Parathyroid adenoma (tissue), 2 donors: ENCODE data around the gene TNRC6C.

Source experiments
- H2AFZ ChIP-seq: fragments of 300-600 bp; sonication (generic); one replicate; pipeline ENCODE4 v1.7.0; 2017; ENCODE audit warnings: antibody characterized with exemption, mild to moderate bottlenecking
- H3K27ac ChIP-seq: fragments of 300-600 bp; sonication (generic); one replicate; pipeline ENCODE4 v1.7.0; 2017
- H3K27me3 ChIP-seq: fragments of 300-600 bp; sonication (generic); one replicate; pipeline ENCODE4 v1.7.0; 2017; ENCODE audit warnings: low read length; ENCODE audit not compliant: control insufficient read depth, insufficient read depth
- H3K36me3 ChIP-seq: fragments of 300-600 bp; sonication (generic); one replicate; pipeline ENCODE4 v1.7.0; 2017; ENCODE audit warnings: low read length; ENCODE audit not compliant: control insufficient read depth, insufficient read depth
- H3K4me1 ChIP-seq: fragments of 300-600 bp; sonication (generic); one replicate; pipeline ENCODE4 v1.7.0; 2017; ENCODE audit warnings: control low read depth
- H3K4me2 ChIP-seq: fragments of 300-600 bp; sonication (generic); one replicate; pipeline ENCODE4 v1.7.0; 2017; ENCODE audit warnings: low read length
- H3K4me3 ChIP-seq: fragments of 300-600 bp; sonication (generic); one replicate; pipeline ENCODE4 v1.7.0; 2017; ENCODE audit warnings: low read depth, low read length
- H3K79me2 ChIP-seq: fragments of 300-600 bp; sonication (generic); one replicate; pipeline ENCODE4 v1.7.0; 2017; ENCODE audit warnings: control low read depth
- H3K9ac ChIP-seq: fragments of 300-600 bp; sonication (generic); one replicate; pipeline ENCODE4 v1.7.0; 2017; ENCODE audit warnings: mild to moderate bottlenecking
- H3K9me3 ChIP-seq: fragments of 300-600 bp; sonication (generic); one replicate; pipeline ENCODE4 v1.7.0; 2017; ENCODE audit warnings: low read length; ENCODE audit not compliant: control insufficient read depth
- CTCF ChIP-seq: fragments of 300-600 bp; sonication (generic); IDR thresholded peaks from one replicate; pipeline ENCODE4 v1.7.0; 2017; ENCODE audit warnings: antibody characterized with exemption, mild to moderate bottlenecking
- donor health status: primary hyperparathyroidism.

The TNRC6C gene

GRCh38 chr17:77995146-77995852 lies 36.8 kb downstream of the TNRC6C start:
- Histone ChIP-seq H3K27ac (no peak overlapping the region), H3K4me3 (no peak overlapping the region)

GRCh38 chr17:77996256-77996655 lies 37.8 kb downstream of the TNRC6C start:
- no peak overlapping the region for H3K9ac ChIP-seq
- no peak overlapping the region for H3K4me3 ChIP-seq
- H3K4me2 ChIP-seq: no peak overlapping the region
- H3K79me2 ChIP-seq: peaks cover 18% of the 10 kb centered on the region
- no peaks in the 10 kb centered on the region for H3K27me3 ChIP-seq
- no peaks in the 10 kb centered on the region for H3K36me3 ChIP-seq
- no peak overlapping the region for H2AFZ ChIP-seq
- no peak for TF ChIP-seq CTCF
- H3K4me1 ChIP-seq: peaks cover 4% of the 10 kb centered on the region
- no peaks in the 10 kb centered on the region for H3K9me3 ChIP-seq
- no peak overlapping the region for H3K27ac ChIP-seq

More at GRCh38 chr17:77995146-77995852, 36.8 kb downstream of the TNRC6C start:
- Histone ChIP-seq H3K36me3 (no peaks in the 10 kb centered on the region), H2AFZ (no peak overlapping the region), H3K9ac (no peak overlapping the region), H3K27me3 (no peaks in the 10 kb centered on the region), H3K4me2 (no peak overlapping the region), H3K9me3 (no peaks in the 10 kb centered on the region), H3K4me1 (peaks cover 4% of the 10 kb centered on the region), H3K79me2 (peaks cover 18% of the 10 kb centered on the region)
- TF ChIP-seq CTCF: no peak

- H3K79me2 ChIP-seq: peaks cover 24% of the 10 kb centered on the region
- H3K9ac ChIP-seq: no peak overlapping the region
- H3K9me3 ChIP-seq: no peaks in the 10 kb centered on the region
- no peaks in the 10 kb centered on the region for H3K36me3 ChIP-seq
- peaks cover 2% of the 10 kb centered on the region for H3K4me1 ChIP-seq
- H2AFZ ChIP-seq: no peak overlapping the region
- no peak overlapping the region for H3K27ac ChIP-seq
- H3K27me3 ChIP-seq: no peaks in the 10 kb centered on the region
- no peak overlapping the region for H3K4me3 ChIP-seq
- no peak for TF ChIP-seq CTCF
- no peak overlapping the region for H3K4me2 ChIP-seq
Measured at GRCh38 chr17:77999413-78000173, 41.1 kb downstream of the TNRC6C start.

- Histone ChIP-seq H3K36me3 (no peaks in the 10 kb centered on the region), H3K27ac (no peak overlapping the region), H3K4me1 (no peaks in the 10 kb centered on the region), H2AFZ (no peak overlapping the region), H3K27me3 (no peaks in the 10 kb centered on the region), H3K79me2 (peaks cover 24% of the 10 kb centered on the region), H3K9me3 (no peaks in the 10 kb centered on the region), H3K4me2 (no peak overlapping the region), H3K9ac (no peak overlapping the region), H3K4me3 (no peak overlapping the region)
- TF ChIP-seq CTCF: no peak
Measured at GRCh38 chr17:78000341-78000740, 41.8 kb downstream of the TNRC6C start.
